Mucosa of descending colon (tissue), 3 donors: ENCODE data around the gene KIAA2012. TPM values are rescaled to one million over a fixed set of nuclear protein-coding genes. Genes with fewer than 3 reads are reported as not detected.

Source experiments
- ATAC-seq: fragments of 200-7000 bp; cut with Tn5 transposase; one replicate; pipeline ENCODE4 v1.9.1; 2020; ENCODE audit warnings: mild to moderate bottlenecking, moderate library complexity
- DNase-seq, 3 donors: peaks; one replicate each; pipeline ENCODE4 v3.0.0-alpha.2; 2020
- H3K36me3 ChIP-seq: fragments of 200-600 bp; one replicate; pipeline ENCODE4 v1.8.0; 2021; ENCODE audit warnings: low read depth, mild to moderate bottlenecking
- H3K4me1 ChIP-seq: fragments of 200-600 bp; one replicate; pipeline ENCODE4 v1.8.0; 2021; ENCODE audit warnings: low read depth, mild to moderate bottlenecking
- H3K4me3 ChIP-seq: fragments of 200-600 bp; one replicate; pipeline ENCODE4 v1.8.0; 2021; ENCODE audit warnings: mild to moderate bottlenecking
- H3K9me3 ChIP-seq: fragments of 200-600 bp; one replicate; pipeline ENCODE4 v1.8.0; 2021; ENCODE audit warnings: mild to moderate bottlenecking
- intact Hi-C, 2 donors: fragments of 100-400 bp; cut with DNase I in 1 of 2; cut with micrococcal nuclease in 1 of 2; formaldehyde crosslinking; loops; one replicate each; pipeline versions ENCODE4 v1.11.0 to v1.11.1; 2022; cut with DNase I, micrococcal nuclease
- total RNA-seq, 3 donors: library from RNA; stranded (reverse); fragmentation: NEBNext Ultra II Directional in 2 of 3; extraction: Animal tissue kit (Norgen Biotek cat#: 25700) in 2 of 3; gene quantifications; one replicate each; pipeline versions ENCODE4 v1.2.1 to v1.2.4, GENCODE V29; 2021 to 2023
- TF ChIP-seq, protein P1 (sequence below): fragments of 200-600 bp; IDR thresholded peaks from one replicate; pipeline ENCODE4 v1.8.0; 2022; ENCODE audit warnings: antibody characterized with exemption, mild to moderate bottlenecking
- donor health status: DM: no; HTN: no; CAD: no; lungs with moderate emphysema.
- donor health status: DM: no; HTN: no; CAD: no.
- donor health status: DM: no; HTN: yes; CAD: no.

KIAA2012 gene
- total RNA-seq, 3 donors from 2014 or later: 0.13 to 0.14 TPM; not detected in 1

DNA sequence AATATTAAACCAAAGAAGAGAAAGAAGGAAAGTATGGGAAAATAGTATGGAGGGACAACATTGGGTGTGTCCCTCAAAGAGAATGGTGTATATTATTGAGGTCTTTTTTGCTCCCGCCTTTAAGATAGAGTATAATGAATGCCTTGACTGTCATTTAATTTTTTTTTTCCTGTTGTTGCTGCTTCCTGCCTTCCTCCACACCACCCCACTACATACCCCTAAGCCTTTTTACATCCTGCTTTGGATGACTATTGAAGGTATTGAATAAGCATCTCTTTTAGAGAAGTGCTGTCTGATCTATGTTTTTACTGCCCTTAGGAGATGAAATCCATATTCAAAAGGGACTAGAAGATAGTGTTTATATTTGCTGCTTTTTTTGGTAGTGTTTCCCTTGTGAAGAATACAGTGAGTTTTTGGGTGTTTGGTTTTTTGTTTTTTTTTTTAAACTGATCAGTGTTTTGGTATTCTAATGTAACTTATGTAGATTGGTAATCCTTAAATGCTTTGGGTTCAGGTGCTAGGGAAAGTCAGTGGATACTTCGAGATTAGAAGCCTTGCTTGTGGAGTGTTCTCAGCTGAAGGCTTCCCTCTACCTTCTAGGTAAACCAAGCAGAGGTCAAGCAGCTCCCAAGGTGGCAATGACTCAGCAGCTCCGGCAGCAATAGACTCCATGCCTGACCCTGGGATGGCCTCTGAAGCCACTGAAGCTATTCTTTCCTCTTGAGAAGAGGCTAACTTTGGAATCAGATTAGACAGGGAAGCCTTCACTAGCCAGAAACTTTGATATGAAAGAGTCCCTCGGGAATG lies 34.4 kb upstream of the KIAA2012 start:
- TF ChIP-seq, protein P1, sequence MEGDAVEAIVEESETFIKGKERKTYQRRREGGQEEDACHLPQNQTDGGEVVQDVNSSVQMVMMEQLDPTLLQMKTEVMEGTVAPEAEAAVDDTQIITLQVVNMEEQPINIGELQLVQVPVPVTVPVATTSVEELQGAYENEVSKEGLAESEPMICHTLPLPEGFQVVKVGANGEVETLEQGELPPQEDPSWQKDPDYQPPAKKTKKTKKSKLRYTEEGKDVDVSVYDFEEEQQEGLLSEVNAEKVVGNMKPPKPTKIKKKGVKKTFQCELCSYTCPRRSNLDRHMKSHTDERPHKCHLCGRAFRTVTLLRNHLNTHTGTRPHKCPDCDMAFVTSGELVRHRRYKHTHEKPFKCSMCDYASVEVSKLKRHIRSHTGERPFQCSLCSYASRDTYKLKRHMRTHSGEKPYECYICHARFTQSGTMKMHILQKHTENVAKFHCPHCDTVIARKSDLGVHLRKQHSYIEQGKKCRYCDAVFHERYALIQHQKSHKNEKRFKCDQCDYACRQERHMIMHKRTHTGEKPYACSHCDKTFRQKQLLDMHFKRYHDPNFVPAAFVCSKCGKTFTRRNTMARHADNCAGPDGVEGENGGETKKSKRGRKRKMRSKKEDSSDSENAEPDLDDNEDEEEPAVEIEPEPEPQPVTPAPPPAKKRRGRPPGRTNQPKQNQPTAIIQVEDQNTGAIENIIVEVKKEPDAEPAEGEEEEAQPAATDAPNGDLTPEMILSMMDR: no peak
- intact Hi-C loops: loop anchor here in 1 of 2 donors (10.0 kb wide), 1 partner anchor 136 kb away; no protein-coding TSS in a partner anchor

DNA sequence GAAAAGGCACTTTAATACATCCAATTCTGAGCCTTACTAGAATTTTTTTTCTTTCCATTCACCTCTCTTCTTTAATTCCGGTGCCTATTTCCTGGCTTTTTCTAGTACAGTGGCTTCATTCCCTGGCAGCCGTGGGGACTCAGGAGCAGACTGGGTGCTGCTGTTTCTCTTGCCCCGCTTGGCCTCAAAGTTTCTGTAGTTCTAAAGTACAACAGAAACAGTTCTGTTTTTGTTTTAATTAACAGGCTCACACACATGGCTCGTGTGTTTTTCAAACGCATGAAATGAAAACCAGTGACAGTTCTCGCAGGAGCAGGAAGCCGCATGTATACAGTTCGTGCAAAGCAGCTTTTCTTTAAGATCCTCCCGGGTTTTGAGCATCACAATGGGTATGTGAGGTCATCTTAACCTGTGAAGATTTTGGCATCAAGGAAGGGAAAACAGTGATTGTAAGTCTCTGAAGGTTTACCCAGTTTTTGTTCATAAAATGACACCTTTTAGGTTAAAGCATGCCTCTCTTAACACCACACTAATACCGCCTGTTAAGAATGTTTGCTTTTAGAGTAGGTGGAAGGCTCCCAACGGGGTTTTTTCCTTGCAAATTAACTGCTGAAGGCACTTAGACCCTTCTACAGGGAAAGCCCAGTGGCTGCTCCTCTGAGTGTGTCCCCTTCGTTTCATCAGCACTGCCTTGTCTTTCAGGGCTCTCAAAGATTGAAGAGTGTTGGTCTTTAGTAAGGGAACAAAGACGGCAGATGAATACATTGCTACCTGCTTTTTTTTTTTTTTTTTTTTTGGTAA lies 33.6 kb upstream of the KIAA2012 start:
- intact Hi-C loops: loop anchor here in 1 of 2 donors (10.0 kb wide), 1 partner anchor 135 kb away; no protein-coding TSS in a partner anchor
- TF ChIP-seq, protein P1: no peak
- Histone ChIP-seq H3K9me3 (no peaks in the 10 kb centered on the region), H3K36me3 (no peaks in the 10 kb centered on the region), H3K4me1 (peaks cover 9% of the 10 kb centered on the region), H3K4me3 (no peak overlapping the region)
- DNase-seq (no peak), ATAC-seq (no peak)

More for the DNA sequence above, 34.4 kb upstream of the KIAA2012 start:
- H3K4me3 ChIP-seq: no peak overlapping the region
- ATAC-seq (peak; percentile 42), DNase-seq (no peak)
- H3K36me3 ChIP-seq: no peaks in the 10 kb centered on the region
- peaks cover 9% of the 10 kb centered on the region for H3K4me1 ChIP-seq
- no peaks in the 10 kb centered on the region for H3K9me3 ChIP-seq

DNA sequence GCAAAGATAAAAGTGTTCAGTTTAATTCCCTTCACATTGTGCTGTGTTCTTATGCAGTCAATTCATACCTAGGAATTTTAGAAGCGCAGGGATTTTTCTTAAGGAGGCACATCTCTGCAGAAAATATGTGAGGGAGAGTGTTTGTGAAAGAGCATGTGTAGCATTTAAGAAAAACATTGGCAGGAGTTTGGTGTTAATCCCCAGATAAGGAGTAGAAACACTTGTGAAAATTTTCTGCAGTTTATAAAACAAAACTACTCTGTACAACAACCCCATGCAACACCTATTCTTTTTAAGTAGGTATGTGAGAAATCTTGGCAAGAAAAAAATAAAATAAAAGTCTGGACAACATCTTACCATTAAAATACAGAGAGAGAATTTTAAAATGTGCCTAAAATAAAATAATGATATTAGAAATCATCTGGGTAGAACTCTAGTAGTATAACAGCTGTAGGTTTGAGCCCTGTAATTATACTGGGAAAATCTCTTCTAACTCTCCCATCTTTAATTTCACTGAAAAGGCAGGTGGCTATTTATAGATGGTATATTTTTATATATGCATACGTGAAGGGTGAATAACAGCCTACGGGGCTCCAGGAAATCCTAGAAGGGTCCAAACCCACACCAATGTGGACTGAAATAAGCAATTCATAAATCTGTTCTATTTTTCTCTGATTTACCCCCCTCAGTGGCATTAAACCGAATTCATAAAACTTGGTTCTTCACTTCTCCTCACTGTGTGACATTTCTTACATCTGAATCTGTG lies 32.8 kb upstream of the KIAA2012 start:
- no peak for ATAC-seq
- intact Hi-C loops: no loop called here
- Histone ChIP-seq H3K4me3 (no peak overlapping the region), H3K36me3 (no peaks in the 10 kb centered on the region), H3K4me1 (peaks cover 4% of the 10 kb centered on the region), H3K9me3 (no peaks in the 10 kb centered on the region)
- DNase-seq: no peak
- TF ChIP-seq, protein P1: no peak

DNA sequence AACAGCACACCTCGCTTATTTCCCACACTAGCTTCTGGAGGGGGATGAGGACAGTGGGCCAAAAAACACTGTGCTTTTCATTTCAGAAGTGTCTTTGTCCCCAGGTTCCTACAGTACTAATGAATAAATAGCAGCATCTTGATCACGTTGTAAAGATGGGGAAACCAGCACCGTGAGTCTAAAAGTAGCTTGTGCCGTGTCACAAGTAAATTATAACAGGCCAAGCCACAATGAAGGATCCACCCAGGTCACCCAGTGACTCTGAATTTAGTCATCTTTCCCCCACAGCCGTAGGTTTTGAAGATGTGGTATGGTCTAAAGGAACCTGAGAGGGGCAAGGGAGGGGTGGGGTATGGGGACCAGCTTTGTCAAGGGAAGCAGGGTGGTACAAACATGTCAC lies 30.6 kb upstream of the KIAA2012 start:
- Histone ChIP-seq H3K36me3 (no peaks in the 10 kb centered on the region), H3K4me1 (no peaks in the 10 kb centered on the region), H3K9me3 (no peaks in the 10 kb centered on the region), H3K4me3 (no peak overlapping the region)
- DNase-seq (no peak), ATAC-seq (no peak)
- TF ChIP-seq, protein P1: no peak
- intact Hi-C loops: no loop called here

DNA sequence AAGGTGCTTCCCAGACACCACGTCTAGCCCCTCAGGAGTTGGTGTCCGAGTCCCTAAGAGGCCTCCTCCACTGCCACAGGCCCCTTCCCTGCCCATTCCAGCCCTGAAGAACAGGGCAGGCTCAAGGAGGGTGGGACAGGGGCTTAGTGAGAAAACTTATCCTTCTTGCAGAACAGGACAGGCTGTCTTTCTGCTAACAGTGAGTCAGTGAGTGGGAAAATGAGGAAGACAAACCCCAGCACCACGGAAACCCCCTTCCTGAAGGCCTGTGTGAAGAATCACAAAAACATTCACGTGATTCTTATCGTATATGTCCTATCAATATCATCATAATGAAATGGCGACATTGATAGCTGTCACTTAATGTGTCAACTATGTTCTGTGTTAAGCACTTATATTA lies 29.6 kb upstream of the KIAA2012 start:
- no peak for ATAC-seq
- intact Hi-C loops: no loop called here

More for the DNA sequence above, 29.6 kb upstream of the KIAA2012 start:
- Histone ChIP-seq H3K4me1 (no peaks in the 10 kb centered on the region), H3K9me3 (no peaks in the 10 kb centered on the region), H3K4me3 (no peak overlapping the region), H3K36me3 (no peaks in the 10 kb centered on the region)
- no peak for DNase-seq
- TF ChIP-seq, protein P1: no peak
